K562 (cell line): ENCODE data around the gene SLC6A4. TPM values are rescaled to one million over a fixed set of nuclear protein-coding genes. Genes with fewer than 3 reads are reported as not detected.

Source experiments
- ATAC-seq: fragments of 200-7000 bp; cut with Tn5 transposase; 3 replicates; pipeline ENCODE4 v1.9.1; 2020; ENCODE audit warnings: moderate library complexity
- BruUV-seq: library from RNA; stranded (reverse); fragments of 400-500 nt; replicated peaks from 2 replicates; lab custom pipeline; 2021; lab: Mats Ljungman, UMichigan
- CTCF ChIA-PET: fragments of 300-600 bp; formaldehyde crosslinking; extraction: SDS; loops from one replicate; lab custom pipeline; 2021; ENCODE audit warnings: low intra/inter-chr PET ratio; lab: Yijun Ruan, JAX
- POLR2A ChIA-PET: fragments of 300-600, 350-650 bp; sonication (Branson Sonifier 250); formaldehyde crosslinking; extraction: SDS; loops from one replicate; lab custom pipeline; 2021; ENCODE audit warnings: antibody characterized with exemption, inconsistent platforms; lab: Yijun Ruan, JAX
- DNase-seq, 4 experiments: peaks; one replicate each; pipeline versions ENCODE4 v3.0.0 to v3.0.0-alpha.2; 2011 to 2018; ENCODE audit warnings: low spot score in 3 of 4, mixed read lengths in 3 of 4; ENCODE audit errors: extremely low read depth in 1 of 4
- FAIRE-seq: peaks from 2 replicates; lab custom pipeline; 2011; peaks lifted over from hg19 to GRCh38; lab: Jason Lieb, UNC
- H2AFZ ChIP-seq: 2 replicates; pipeline ENCODE4 v1.6.0; 2011; ENCODE audit warnings: low read depth, low read length, control low read depth, inconsistent platforms
- H3K27ac ChIP-seq: fragments of 200-600 bp; 3 replicates; pipeline ENCODE4 v1.8.0; 2011; ENCODE audit warnings: low read depth, mild to moderate bottlenecking, control low read depth, inconsistent platforms, low read length, moderate library complexity, mixed read lengths; ENCODE audit errors: extremely low read depth
- H3K27me3 ChIP-seq, 2 experiments: fragments of 300-600 bp in 1 of 2; 2 replicates in 1 of 2; 3 replicates in 1 of 2; pipeline versions ENCODE4 v1.6.0 to v1.8.0; 2011; ENCODE audit warnings: inconsistent platforms in 2 of 2, low read length in 2 of 2, mild to moderate bottlenecking in 1 of 2, mixed read lengths in 1 of 2, moderate library complexity in 1 of 2; ENCODE audit not compliant: control insufficient read depth in 2 of 2, insufficient read depth in 2 of 2
- H3K36me3 ChIP-seq: fragments of 300-600 bp; 3 replicates; pipeline ENCODE4 v1.8.0; 2011; ENCODE audit warnings: mild to moderate bottlenecking, low read length, inconsistent platforms; ENCODE audit not compliant: control insufficient read depth, insufficient read depth
- H3K4me1 ChIP-seq, 2 experiments: fragments of 200-600 bp in 1 of 2; replicated peaks in 1 of 2; 2 replicates in 1 of 2; 3 replicates in 1 of 2; pipeline versions ENCODE4 v1.5.1 to v1.8.0; 2011; ENCODE audit warnings: inconsistent platforms in 2 of 2, low read length in 2 of 2, mild to moderate bottlenecking in 1 of 2, mixed read lengths in 1 of 2, moderate library complexity in 1 of 2; ENCODE audit not compliant: control insufficient read depth in 2 of 2, insufficient read depth in 2 of 2
- H3K4me2 ChIP-seq: 2 replicates; pipeline ENCODE4 v1.6.1; 2011; ENCODE audit warnings: low read length, control low read depth, inconsistent platforms, mixed read lengths; ENCODE audit not compliant: insufficient read depth
- H3K4me3 ChIP-seq: fragments of 200-600 bp; sonication (generic), shearing (Covaris generic); 2 replicates; pipeline ENCODE4 v1.5.1; 2016; ENCODE audit warnings: control low read depth, inconsistent platforms
- H3K79me2 ChIP-seq: fragments of 200-600 bp; 3 replicates; pipeline ENCODE4 v1.8.0; 2011; ENCODE audit warnings: low read length, inconsistent platforms; ENCODE audit not compliant: control insufficient read depth, insufficient read depth
- H3K9ac ChIP-seq, 2 experiments: 2 replicates each; pipeline versions ENCODE4 v1.6.0 to v1.6.1; 2011; ENCODE audit warnings: low read depth in 2 of 2, low read length in 2 of 2, control low read depth in 1 of 2, inconsistent platforms in 1 of 2, mild to moderate bottlenecking in 1 of 2, mixed read lengths in 1 of 2; ENCODE audit not compliant: insufficient read depth in 1 of 2
- H3K9me1 ChIP-seq: one replicate; pipeline ENCODE4 v1.6.0; 2011; ENCODE audit warnings: inconsistent platforms, mild to moderate bottlenecking, low read length, moderate library complexity; ENCODE audit not compliant: control insufficient read depth, insufficient read depth
- H3K9me3 ChIP-seq: replicated peaks from 2 replicates; pipeline ENCODE4 v1.5.1; 2011; ENCODE audit warnings: low read depth, low read length, inconsistent platforms; ENCODE audit not compliant: control insufficient read depth, insufficient read depth
- H4K20me1 ChIP-seq: replicated peaks from 2 replicates; pipeline ENCODE4 v1.6.1; 2011; ENCODE audit warnings: low read length, inconsistent platforms, mixed read lengths; ENCODE audit not compliant: control insufficient read depth, insufficient read depth
- CREB1 ChIP-seq, 2 experiments: sonication (generic) in 1 of 2; formaldehyde crosslinking in 1 of 2; IDR thresholded peaks; 2 replicates each; pipeline versions ENCODE4 v1.6.1 to v1.8.0; 2012 to 2022; ENCODE audit warnings: inconsistent platforms in 1 of 2, mild to moderate bottlenecking in 1 of 2, missing genetic modification reagents in 1 of 2, moderate library complexity in 1 of 2
- GATAD2B ChIP-seq: fragments of 450-650 bp; IDR thresholded peaks from 2 replicates; pipeline ENCODE4 v1.6.1; 2017; ENCODE audit warnings: mild to moderate bottlenecking, borderline replicate concordance
- LEF1 ChIP-seq: fragments of 450-650 bp; IDR thresholded peaks from 2 replicates; pipeline ENCODE4 v1.6.1; 2016; ENCODE audit warnings: mild to moderate bottlenecking
- PCBP2 ChIP-seq: fragments of 200-400 bp; formaldehyde crosslinking; IDR thresholded peaks from 2 replicates; pipeline ENCODE4 v1.6.1; 2018; ENCODE audit warnings: low read length, low read depth, mild to moderate bottlenecking, moderate library complexity; ENCODE audit not compliant: poor library complexity, severe bottlenecking
- RAD51 ChIP-seq: fragments of 450-650 bp; IDR thresholded peaks from 2 replicates; pipeline ENCODE4 v1.7.1; 2016; ENCODE audit warnings: low read depth, mild to moderate bottlenecking, borderline replicate concordance
- ZNF134 ChIP-seq: fragments of 250-450 bp; sonication (Bioruptor Pico); conservative IDR thresholded peaks from 2 replicates; pipeline ENCODE4 v1.4.0; 2020
- ZZZ3 ChIP-seq: fragments of 450-650 bp; IDR thresholded peaks from 2 replicates; pipeline ENCODE4 v1.6.1; 2016; ENCODE audit warnings: antibody characterized with exemption, mild to moderate bottlenecking, moderate library complexity
- WGBS: fragments of 100-300 bp; shearing (Covaris generic); methylation state at CpG from one replicate; pipeline ENCODE4 v1.1.6; 2016; ENCODE audit warnings: low coverage, mixed read lengths; ENCODE audit not compliant: insufficient coverage; ENCODE audit errors: missing lambda C conversion rate; 5-methylcytosine and 5-hydroxymethylcytosine counted together
- in situ Hi-C: fragments of 300-500 bp; cut with MboI; formaldehyde crosslinking; loops from 4 replicates; pipeline ENCODE4 v1.15.0; 2018; ENCODE audit warnings: inconsistent platforms, mixed read lengths
- intact Hi-C: fragments of 100-400 bp; cut with micrococcal nuclease; formaldehyde crosslinking; loops from 2 replicates; pipeline ENCODE4 v1.14.2; 2022
- polyA plus RNA-seq, 8 experiments: library from polyadenylated mRNA; depleted of rRNA in 4 of 8; stranded (reverse) in 5 of 8; unstranded in 3 of 8; fragments of >200 nt; fragmentation: Nextera tagmentation in 2 of 8; fragmentation: Illumina TruSeq in 1 of 8; extraction: Ambion mirVana in 2 of 8; extraction: Trizol in 1 of 8; gene quantifications; 2 replicates each; pipeline versions ENCODE4 v1.2.1 to v1.2.3, GENCODE V29; 2011 to 2014; ENCODE audit warnings: inconsistent platforms in 1 of 8, missing spikeins in 1 of 8
- total RNA-seq, 7 experiments: library from RNA; depleted of rRNA in 6 of 7; stranded (reverse); fragments of >200 nt in 6 of 7; fragmentation: Illumina TruSeq in 2 of 7; extraction: Trizol in 2 of 7; gene quantifications; 2 replicates each; pipeline versions ENCODE4 v1.2.1 to v1.2.3, GENCODE V29; 2011 to 2021; ENCODE audit warnings: low replicate concordance in 1 of 7
- TF ChIP-seq, protein P1 (sequence below): fragments of 250-450 bp; sonication (Bioruptor Pico); IDR thresholded peaks from 2 replicates; pipeline ENCODE4 v1.8.0; 2022; ENCODE audit warnings: moderate library complexity, mild to moderate bottlenecking, inconsistent platforms
- TF ChIP-seq, protein P2 (sequence below), 2 experiments: fragments of 250-450 bp in 1 of 2; fragments of 450-650 bp in 1 of 2; sonication (Bioruptor Pico) in 1 of 2; IDR thresholded peaks; 2 replicates each; pipeline versions ENCODE4 v1.6.1 to v1.8.0; 2016 to 2021; ENCODE audit warnings: mild to moderate bottlenecking in 2 of 2, moderate library complexity in 2 of 2, missing compliant biosample characterization in 1 of 2, missing genetic modification characterization in 1 of 2

SLC6A4 gene
- total and polyA plus RNA-seq, 9 of the 15 experiments (the other 6 are each of a cell fraction or from before 2014, with no cell fraction given): 0.05 to 0.09 (median 0.07) TPM; not detected in 6

DNA sequence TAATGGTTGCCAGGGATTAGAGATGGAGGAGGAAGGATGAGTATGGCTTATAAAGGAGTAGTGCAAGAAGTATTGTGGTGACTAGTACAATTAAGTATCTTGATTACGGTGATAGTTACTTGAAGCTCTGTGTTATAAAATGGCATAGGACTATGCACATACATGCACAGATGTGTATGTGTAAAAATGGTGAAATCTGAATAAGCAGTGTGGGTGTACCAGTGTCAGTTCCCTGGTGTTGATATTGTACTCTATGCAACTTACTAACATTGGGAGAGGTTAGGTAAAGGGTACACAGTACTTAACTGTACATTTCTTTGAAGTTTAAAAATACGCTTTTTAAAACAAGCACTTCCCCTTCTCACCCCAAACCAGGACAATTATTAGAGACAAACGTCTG lies 70.3 kb downstream of the SLC6A4 start:
- no peak overlapping the region for H3K4me3 ChIP-seq
- ChIA-PET POLR2A (no interaction called here), CTCF (no interaction called here)
- peaks cover 54% of the 10 kb centered on the region for H3K36me3 ChIP-seq
- intact Hi-C loops (no loop called here), in situ Hi-C loops (no loop called here)
- no peak overlapping the region for H3K4me2 ChIP-seq
- DNase-seq (no peak), FAIRE-seq (no peak), ATAC-seq (no peak)
- no peaks in the 10 kb centered on the region for H3K9me3 ChIP-seq
- 80% methylated on average over 3 of the region's 3 CpGs for WGBS
- no TSS peak for BruUV-seq
- no peak overlapping the region for H3K9ac ChIP-seq
- no peak overlapping the region for H3K27ac ChIP-seq
- H2AFZ ChIP-seq: no peak overlapping the region
- H3K27me3 ChIP-seq: no peaks in the 10 kb centered on the region
- H4K20me1 ChIP-seq: no peaks in the 10 kb centered on the region
- TF ChIP-seq, protein P1, sequence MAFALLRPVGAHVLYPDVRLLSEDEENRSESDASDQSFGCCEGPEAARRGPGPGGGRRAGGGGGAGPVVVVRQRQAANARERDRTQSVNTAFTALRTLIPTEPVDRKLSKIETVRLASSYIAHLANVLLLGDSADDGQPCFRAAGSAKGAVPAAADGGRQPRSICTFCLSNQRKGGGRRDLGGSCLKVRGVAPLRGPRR (CRISPR knock-in tag): no peak
- TF ChIP-seq, protein P2, sequence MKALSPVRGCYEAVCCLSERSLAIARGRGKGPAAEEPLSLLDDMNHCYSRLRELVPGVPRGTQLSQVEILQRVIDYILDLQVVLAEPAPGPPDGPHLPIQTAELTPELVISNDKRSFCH (CRISPR knock-in tag; IDR thresholded peaks at IDR 0.05): no peak
- TF ChIP-seq, protein P2 (tag; IDR thresholded peaks at IDR 0.05): no peak
- no peak for TF ChIP-seq GATAD2B
- TF ChIP-seq CREB1 (IDR thresholded peaks at IDR 0.05): no peak
- no peak for TF ChIP-seq CREB1 (CRISPR knock-in tag; IDR thresholded peaks at IDR 0.05)
- TF ChIP-seq ZZZ3: no peak
- no peak for TF ChIP-seq RAD51
- TF ChIP-seq PCBP2: no peak
- no peak for TF ChIP-seq ZNF134
- no peak for TF ChIP-seq LEF1
- H3K4me1 ChIP-seq: no peaks in the 10 kb centered on the region
- H3K79me2 ChIP-seq: peaks cover 51% of the 10 kb centered on the region
- no peaks in the 10 kb centered on the region for H3K9me1 ChIP-seq
